HG03521 (cell line): Measurements from ENCODE around the gene PRXL2B.
A peak's percentile ranks its signal among the peaks of the same experiment; 100 is the strongest.
"Not testable (repeated sequence)": the region's sequence is repeated elsewhere in the genome, so short reads cannot be mapped to it uniquely, and the experiment has no call there.

Source experiments
- ATAC-seq: cut with Tn5 transposase; IDR thresholded peaks from one replicate; pipeline ENCODE4 v1.9.1; 2021; ENCODE audit warnings: mild to moderate bottlenecking, moderate library complexity; ENCODE audit not compliant: unreplicated experiment

The PRXL2B gene

DNA sequence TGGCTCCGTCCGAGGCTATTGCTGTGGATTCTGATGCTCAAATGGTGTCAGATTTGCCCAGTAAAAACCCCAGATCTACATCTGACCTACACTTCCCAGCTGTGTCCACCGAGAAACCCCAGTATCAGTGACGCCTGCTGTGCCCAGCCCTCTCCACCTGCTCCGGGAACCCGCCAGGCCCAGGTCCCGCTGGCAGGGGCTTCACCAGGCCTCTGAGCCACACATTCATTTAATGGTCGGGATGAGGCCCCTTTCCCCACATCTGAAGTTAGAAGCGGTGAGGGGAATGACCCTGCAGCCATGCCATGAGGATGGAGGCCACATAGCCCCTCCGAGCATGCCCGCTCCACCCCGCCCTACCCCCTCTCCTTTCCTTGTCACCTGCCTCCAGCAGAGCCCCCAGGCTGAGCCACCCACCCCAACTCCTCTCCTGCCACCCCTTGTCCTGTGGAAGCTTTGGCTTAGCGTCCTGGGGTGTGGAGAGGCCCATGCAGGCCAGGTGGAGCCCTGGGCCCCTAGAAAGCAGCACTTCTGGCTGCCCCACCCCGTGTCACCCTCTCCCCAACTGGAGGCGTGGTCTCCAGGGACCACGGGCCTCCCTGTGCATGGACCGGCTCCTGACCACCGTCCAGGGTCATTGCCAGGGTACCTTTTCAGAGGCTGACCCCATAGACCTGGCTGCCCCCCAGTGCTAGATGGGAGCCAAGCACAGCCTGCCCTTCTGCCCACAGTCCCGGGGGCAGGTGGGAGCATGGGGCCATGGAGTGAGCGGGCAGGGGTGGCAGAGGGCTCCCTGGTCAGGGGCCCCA lies 22.4 kb upstream of the PRXL2B start:
- no peak for ATAC-seq

DNA sequence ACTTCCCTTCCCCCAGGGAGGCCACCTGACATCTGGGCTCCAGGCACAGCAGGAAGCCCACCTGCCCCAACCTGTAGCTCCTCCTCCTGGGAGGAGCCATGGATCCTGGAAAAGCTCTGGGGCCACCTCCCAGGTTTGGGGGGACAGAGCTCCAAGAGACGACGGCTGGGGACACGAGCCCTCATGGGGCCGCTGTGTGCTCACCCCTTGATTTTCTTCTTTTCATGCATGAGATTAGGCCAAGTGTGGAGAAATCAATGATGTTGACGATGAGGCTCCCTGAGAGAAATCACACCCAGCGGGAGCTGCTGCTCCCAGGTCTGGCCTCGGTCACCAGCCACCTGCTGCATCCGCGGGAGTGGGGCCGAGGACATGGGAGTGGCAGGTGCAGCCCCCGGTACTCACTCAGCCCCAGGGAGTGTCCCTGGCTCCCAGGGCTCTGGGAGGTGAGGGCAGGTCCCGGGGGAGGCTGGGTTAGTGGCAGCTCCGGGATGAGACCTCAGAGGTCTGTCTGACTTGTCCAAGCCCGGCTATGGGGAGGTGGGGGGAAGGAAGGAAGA lies 21.7 kb upstream of the PRXL2B start:
- ATAC-seq = no peak

DNA sequence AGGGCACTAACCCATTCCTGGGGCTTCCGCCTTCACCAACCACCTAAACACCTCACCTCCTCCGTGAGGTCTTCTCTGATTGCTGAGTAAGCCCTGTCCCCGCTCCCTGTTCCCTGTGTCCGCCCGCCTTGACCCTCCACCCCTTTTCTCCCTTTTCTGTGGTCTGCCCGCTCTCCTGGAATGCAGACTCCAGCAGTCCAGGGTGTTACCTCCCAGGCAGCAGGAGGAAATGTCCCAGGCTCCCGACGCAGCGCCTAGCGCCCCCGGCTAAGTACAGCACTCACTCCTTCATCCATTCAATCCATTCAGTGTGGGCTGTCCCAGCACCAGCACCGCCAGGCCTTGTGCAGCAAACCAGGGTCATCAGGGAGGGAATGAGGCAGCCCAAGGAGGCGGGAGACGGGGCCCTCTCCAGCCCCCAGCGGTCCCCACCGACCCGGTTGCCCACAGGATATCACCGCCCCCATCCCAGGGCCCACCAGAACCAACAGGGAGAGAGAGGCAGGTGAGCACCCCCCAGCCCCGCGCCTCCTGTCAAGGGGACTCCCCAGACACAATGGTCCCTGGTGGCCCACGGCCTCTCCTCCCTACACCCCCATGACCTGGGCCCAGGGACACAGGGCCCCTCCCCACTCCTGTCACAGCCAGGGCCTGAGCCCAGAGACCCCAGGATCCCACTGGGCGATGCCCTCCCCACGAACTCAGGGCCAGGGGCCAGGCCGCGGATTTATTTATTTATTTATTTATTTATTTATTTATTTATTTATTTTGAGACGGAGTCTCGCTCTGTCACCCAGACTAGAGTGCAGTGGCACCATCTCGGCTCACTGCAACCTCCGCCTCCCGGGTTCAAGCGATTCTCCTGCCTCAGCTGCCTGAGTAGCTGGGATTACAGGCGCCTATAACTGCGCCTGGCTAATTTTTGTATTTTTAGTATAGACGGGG lies 20.2 kb upstream of the PRXL2B start:
- no peak for ATAC-seq

DNA sequence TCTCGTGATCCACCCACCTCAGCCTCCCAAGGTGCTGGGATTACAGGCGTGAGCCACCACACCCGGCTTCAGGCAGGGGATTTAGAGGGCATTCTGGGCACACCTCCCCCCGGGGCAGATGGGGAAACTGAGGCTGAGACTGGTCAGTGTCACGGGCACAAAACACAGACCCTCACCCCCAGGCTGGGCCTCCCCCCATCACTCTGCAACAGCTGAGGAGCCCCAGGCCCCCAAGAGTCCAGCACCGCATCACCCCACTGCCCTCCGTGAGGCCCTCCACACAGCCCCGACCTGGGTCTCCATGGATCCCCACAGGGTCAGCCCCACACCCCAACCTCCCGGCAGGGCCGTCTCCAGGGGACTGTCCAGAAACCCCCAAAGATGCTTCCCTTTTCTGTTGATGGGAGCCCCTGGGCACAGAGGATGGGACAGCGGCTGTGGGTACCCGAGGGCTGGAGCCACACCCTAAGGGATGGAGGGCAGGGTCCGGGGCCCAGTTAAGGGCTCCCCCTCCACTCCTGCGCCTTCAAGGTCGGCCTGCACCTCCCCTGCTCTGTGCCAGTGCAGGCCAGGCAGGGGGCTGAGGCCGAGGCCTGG lies 19.4 kb upstream of the PRXL2B start:
- ATAC-seq = no peak

DNA sequence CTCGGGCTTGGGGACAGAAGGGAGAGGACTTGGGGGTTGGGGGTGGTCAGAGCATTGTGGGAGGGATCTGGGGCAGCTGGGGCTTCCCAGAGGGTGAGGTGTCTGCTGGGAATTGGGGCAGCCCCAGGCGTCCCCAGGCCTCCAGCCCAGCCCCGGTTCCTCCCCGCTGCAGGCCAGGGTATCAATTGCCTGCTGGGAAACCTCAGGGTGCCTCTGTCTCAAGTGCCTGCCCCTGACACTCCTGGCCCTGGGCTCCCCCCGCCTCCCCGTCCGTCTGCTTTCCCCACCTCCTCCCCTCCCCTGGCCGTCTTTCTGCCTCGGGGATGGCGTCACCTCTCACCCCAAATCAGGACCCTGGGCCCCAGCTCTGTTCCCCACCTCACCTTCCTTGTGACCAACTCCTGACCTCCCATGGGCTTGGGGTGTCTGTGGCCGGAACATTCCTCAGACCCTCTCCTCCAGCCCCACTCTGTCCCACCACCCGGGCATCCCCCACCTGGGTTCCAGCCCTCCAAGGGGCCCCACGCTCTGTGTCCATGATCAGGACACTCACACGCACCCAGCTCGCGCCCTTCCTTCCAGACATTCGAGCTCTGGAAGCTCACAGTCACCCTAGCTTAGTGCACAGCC lies 18.3 kb upstream of the PRXL2B start:
- not testable (repeated sequence) for ATAC-seq

DNA sequence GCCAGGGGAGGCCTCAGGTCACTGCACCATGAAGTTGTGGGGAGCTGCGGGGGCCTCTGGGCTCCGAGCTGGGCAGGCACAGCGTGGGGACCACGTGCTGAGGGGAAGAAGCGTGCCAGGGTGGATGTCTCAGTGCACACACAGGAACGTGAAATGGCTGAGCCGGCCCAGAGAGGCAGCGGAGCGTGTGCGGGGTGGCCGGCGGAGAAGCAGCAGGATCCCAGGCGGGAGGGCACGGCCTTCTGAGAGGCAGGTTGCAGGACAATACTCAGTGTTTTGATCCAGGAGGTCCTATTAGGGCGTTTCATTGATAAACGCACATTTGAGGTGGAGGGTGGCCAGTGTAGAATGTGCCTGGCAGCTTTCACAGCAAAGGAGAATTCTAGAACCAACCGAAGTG lies 17.5 kb upstream of the PRXL2B start:
- no peak for ATAC-seq

DNA sequence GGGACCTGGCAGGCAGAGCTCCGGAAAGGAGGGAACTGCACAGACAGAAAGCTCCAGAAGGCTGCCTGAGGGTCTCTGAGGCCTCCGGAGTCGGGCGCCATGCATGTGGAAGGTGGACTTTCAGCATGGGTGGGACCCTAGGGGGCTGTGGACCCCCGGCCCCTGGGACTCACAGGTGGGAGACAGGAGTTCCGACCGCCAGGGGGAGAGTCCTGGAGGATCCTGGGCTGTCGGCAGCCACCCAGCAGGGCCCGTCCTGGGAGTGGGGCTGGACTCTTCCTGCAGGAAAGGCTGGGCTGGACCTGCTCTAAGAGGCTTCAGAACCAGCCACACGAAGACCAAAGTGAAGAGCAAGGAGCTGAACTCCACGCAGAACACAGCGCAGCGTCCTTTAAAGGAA lies 16.9 kb upstream of the PRXL2B start:
- ATAC-seq = not testable (repeated sequence)

DNA sequence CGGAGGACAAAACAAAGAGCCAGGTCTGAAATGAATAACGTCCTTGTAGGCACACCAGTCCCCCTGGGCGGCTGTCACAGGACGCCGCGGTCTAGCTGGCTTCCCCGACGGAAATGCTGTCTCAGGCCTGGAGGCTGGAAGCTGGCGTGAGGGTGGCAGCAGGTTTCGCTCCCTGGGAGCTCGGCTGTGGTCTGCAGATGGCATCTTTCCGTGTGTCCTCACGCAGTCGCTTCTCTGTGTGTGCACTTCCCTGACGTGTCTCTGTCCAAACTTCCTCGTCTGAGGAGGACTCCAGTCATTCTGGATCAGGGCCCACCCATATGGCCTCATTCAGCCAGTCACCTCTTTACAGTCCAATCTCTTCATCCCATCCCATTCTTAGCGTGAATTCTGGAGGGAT lies 16.2 kb upstream of the PRXL2B start:
- no peak for ATAC-seq

DNA sequence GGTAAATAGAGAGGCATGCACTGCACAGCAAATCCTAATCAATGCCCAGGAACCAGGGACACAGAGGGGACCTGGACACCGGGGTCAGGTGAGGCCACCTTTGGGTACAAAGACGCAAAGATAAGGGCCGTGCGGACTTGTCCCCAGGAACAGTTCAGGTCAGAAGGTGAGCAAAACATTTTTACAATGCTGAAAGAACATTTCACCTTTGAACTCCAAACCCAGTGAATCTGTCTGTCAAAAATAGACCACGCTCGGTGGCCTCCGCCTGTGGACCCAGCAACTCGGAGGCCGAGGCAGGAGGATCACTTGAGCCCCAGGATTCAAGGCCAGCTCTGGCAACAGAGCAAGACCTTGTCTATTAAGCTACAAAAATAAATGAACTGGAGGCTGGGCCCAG lies 15.2 kb upstream of the PRXL2B start:
- ATAC-seq = no peak

DNA sequence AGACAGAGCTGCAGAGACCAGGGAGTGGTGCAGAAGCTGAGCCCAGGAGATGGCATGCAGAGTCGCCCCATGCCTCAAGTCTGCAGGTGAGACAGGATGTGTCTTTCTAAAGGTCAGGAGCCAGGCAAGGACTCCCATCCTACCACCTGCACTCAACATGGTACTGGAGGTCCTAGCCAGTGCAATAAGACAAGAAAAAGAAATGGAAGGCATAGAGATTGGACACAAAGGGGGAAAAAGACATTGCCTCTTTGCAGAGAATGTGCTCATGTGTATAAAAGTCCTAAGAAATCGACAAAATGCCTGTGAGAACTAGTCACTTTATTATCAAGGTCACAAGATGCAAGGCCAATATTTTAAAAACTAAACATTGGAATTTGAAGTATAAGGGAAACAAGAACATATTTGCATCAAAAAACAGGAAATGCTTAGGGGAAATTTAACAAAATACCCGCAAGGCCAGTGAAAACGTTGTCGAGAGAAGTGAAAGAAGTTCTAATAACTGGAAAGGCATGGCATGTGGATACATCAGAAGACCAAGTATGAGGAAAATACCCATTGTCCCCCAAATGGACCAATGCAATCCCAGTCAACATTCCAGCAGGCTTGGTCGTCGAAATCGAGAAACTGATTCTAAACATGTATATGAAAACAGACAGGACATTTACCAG lies 13.2 kb upstream of the PRXL2B start:
- ATAC-seq = no peak

DNA sequence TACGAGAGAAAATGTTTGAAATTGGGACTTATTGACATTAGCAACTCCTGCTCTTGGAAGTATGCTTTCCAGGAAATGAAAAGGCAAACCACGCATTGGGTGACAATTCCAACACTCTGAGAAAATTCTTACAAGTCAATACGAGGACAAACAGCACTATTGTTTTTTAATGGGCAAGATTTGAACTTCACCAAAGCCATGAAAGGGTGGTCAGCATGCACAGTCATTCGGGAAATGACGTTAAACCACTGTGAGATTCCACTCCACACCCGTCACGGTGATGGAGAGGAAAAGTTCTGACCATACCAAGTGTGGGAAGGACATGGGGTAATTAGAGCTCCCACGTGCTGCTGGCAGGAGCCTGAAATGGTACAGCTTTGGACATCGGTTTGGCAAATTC lies 12.2 kb upstream of the PRXL2B start:
- ATAC-seq = no peak

DNA sequence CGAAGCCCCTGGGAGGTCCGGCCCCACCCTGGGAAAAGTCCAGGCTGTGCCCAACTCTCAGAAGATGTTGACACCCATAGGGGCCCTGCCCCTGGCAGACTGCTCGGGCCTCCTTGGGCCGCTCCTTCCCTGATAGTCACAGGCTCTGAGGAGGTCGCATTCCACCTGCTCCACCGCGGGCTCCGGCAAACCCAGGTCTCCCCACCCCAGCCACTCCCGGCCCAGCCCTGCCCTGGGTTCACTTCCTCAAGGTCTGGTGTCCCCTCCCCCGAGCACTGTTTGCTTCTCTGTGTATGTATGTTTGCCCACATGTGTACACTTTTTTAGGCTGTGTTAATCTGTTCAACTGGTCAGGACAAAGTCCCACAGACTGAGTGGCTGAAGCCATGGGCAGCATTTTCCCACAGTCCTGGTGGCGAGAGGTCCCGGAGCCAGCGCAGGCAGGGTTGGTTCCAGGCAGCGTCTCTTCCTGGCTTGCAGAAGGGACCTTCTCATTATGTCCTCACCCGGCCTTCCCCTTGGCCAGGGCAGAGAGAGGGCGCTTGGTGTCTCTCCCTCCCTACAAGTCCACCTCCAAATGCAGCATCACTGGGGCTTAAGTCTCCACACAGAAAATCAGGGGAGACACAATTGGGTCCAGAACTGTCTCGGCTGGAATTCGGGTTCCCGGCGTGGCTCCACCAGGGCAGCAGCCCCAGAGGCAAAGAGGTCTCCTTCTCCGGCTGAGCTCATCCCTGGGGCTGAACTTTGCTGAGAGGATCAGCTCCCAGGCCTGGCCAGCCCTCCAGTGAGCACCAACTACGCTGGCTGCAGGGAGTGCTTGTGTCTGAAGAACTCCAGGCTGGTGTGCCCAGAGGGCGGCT lies 10.5 kb upstream of the PRXL2B start:
- no peak for ATAC-seq

DNA sequence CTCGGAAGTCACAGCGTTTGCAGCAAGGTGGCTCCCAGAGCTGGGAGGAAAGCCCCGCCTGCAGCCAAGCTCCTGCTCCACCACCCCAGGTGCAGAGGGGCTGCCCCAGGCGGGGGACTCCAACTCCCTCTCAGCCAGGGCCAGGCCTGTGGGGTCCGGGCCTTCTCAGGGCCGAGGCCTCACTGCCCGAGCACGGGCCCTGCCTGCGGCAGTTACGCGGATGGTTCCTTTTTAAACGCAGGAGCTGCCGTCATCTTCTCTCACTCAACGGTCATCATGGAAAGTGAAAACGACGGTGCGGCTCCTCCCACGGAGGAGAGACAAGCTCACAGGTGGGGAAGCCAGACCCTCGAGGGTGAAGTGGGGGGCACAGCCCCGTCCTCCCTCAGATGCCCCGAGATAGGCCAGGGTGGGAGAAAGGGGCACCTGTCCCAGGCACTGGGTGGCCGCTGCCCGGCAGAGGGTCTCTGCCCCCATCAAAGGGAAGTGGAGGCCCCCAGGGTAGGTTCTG lies 9.0 kb upstream of the PRXL2B start:
- peak; percentile 40 for ATAC-seq

DNA sequence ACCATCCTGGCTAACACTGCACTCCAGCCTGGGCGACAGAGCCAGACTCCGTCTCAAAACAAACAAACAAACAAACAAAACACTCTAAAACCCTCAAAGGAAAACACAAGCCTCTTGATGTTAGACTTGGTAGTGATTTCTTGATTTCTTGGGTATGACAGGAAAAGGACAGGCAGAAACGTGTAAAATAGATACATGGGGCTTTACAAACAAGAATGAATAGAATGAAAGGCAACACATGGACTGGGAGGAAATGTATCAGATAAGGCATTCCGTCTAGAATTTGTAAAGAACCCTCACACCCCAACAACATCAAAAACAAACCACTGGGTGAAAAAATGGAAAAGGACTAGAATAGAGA lies 7.8 kb upstream of the PRXL2B start:
- no peak for ATAC-seq

DNA sequence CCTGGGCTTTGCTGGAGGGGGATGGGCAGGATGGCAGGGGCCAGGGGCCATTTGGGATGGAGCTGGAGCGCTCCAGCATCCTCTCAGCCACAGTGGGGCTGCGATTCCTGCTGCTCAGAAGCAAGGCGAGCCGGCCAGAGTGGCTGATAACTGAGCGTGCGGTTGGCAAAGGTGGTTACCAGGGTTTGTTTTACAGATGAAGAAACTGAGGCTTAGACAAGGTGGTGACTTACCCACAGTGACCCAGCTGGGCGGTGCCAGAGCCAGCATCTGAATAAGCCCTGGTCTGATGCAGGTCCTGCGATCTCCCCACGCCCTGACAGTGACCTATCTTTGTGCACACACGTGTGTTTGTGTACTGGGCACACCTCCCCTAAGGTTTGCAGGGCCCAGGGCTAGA lies 5.9 kb upstream of the PRXL2B start:
- ATAC-seq = no peak

DNA sequence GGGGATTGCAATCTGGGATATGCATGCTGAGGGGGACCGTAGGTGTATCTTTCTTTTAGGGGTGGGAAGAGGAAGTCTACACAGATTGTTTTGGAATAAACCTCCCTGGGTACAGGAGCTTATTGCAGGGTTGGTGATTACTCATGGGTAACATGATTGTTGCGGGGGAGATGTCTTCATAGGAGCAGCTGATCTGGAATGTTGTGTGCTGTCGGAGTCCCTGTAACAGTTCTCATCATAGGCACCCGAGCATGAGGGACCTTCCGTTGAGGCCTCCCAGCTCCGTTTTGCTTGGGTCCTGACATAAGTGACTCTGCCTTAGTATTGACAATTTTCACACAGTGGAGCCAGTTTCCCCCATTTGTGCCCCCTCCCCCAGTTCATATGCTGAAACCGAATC lies 4.2 kb upstream of the PRXL2B start:
- no peak for ATAC-seq

DNA sequence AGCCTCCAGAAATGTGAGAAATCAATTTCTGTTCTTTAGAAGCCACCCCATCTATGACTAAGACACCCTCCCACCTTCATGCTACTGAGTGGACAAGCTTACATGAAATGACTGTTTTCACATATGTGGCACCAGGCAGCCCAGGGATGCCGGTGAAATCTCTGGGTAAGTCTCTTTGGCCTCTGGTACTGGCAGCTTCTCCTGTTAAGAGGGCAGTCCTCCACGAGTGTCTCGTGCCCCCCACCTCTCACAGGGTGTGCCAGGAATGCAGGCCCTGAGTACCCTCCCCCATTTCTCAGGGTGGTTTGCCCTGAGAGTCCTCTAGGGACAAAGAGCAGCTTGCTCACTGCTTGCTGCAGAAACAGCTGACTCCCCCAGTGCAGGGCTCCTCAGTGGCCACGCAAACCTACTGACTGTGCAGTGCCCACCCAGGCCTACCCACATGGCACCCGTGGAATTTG lies 3.2 kb upstream of the PRXL2B start:
- ATAC-seq = no peak

DNA sequence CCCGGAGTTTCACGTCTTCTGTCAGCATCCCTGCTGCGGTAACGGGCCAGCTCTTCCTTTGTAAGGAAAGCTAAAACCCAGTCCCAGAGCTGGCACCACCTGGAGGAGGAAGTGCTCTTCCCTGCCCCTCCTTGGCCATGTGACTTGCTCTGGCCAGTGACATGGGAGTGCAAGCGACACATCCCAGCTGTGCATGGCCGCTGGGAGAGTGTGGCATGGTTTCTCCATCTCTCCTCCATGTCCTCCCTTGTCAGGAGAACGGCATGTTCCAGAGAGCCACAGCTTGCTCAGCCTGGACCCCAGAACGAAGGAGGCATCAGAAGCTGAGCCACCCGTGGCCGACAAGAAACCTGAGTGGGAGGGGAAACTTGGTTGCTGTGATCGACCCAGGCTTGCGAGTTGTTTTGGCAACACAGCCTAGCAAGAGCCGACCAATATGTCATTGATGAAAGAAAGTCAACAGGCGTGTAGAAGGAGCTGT lies 2.7 kb upstream of the PRXL2B start:
- no peak for ATAC-seq
